HepG2 (cell line): ENCODE measurements around the gene NUP54. TPM values are rescaled to one million over a fixed set of nuclear protein-coding genes. Genes with fewer than 3 reads are reported as not detected.

ENCODE experiments used
- ARID3A ChIP-seq: IDR thresholded peaks from 2 replicates; pipeline ENCODE4 v1.6.1; 2012; ENCODE audit warnings: low read depth, low read length, improper control_type of control experiment
- ATF1 ChIP-seq: IDR thresholded peaks from 2 replicates; pipeline ENCODE4 v1.6.1; 2016; ENCODE audit warnings: mild to moderate bottlenecking, control low read depth
- CHD4 ChIP-seq: fragments of 200-600 bp; sonication (generic); IDR thresholded peaks from 2 replicates; pipeline ENCODE4 v1.7.0; 2017; ENCODE audit warnings: mild to moderate bottlenecking, low read length, borderline replicate concordance
- CSRNP1 ChIP-seq: sonication (generic); formaldehyde crosslinking; IDR thresholded peaks from 2 replicates; pipeline ENCODE4 v1.8.1; 2023; ENCODE audit warnings: mild to moderate bottlenecking, missing genetic modification reagents
- HMG20A ChIP-seq: IDR thresholded peaks from 2 replicates; pipeline ENCODE4 v1.6.1; 2016; ENCODE audit warnings: borderline replicate concordance
- NR3C1 ChIP-seq: sonication (generic); formaldehyde crosslinking; IDR thresholded peaks from 2 replicates; pipeline ENCODE4 v1.4.0; 2020; ENCODE audit warnings: missing genetic modification reagents
- ZHX1 ChIP-seq: sonication (generic); formaldehyde crosslinking; IDR thresholded peaks from 2 replicates; pipeline ENCODE4 v1.8.1; 2022; ENCODE audit warnings: low read depth, mild to moderate bottlenecking, missing genetic modification reagents
- ZNF326 ChIP-seq: sonication (generic); formaldehyde crosslinking; IDR thresholded peaks from 2 replicates; pipeline ENCODE4 v1.4.0; 2020; ENCODE audit warnings: missing genetic modification reagents, borderline replicate concordance
- polyA plus RNA-seq, 8 experiments: library from polyadenylated mRNA; depleted of rRNA in 3 of 8; stranded (reverse) in 7 of 8; unstranded in 1 of 8; fragments of >200 nt; fragmentation: Illumina TruSeq in 4 of 8; extraction: Trizol in 4 of 8; gene quantifications; 2 replicates each; pipeline versions ENCODE4 v1.2.1 to v1.2.3, GENCODE V29; 2011 to 2016; ENCODE audit warnings: low read depth in 4 of 8, missing spikeins in 1 of 8, mixed read lengths in 1 of 8; ENCODE audit not compliant: insufficient read depth in 1 of 8
- total RNA-seq, 5 experiments: library from RNA; depleted of rRNA; stranded (reverse); fragments of >200 nt; fragmentation: Illumina TruSeq; extraction: Trizol; gene quantifications; 2 replicates each; pipeline ENCODE4 v1.2.3, GENCODE V29; 2016; ENCODE audit warnings: low read depth in 1 of 5
- TF ChIP-seq, protein P1 (sequence below): sonication (generic); formaldehyde crosslinking; IDR thresholded peaks from 2 replicates; pipeline ENCODE4 v1.4.0; 2020; ENCODE audit warnings: mild to moderate bottlenecking, missing genetic modification reagents
- TF ChIP-seq, protein P2 (sequence below): fragments of 450-650 bp; IDR thresholded peaks from 2 replicates; pipeline ENCODE4 v1.6.1; 2016

Gene NUP54
- total and polyA plus RNA-seq, 2 of the 13 experiments (the other 11 are each of a cell fraction or from before 2014, with no cell fraction given), result 36.1 to 69.3 TPM

DNA sequence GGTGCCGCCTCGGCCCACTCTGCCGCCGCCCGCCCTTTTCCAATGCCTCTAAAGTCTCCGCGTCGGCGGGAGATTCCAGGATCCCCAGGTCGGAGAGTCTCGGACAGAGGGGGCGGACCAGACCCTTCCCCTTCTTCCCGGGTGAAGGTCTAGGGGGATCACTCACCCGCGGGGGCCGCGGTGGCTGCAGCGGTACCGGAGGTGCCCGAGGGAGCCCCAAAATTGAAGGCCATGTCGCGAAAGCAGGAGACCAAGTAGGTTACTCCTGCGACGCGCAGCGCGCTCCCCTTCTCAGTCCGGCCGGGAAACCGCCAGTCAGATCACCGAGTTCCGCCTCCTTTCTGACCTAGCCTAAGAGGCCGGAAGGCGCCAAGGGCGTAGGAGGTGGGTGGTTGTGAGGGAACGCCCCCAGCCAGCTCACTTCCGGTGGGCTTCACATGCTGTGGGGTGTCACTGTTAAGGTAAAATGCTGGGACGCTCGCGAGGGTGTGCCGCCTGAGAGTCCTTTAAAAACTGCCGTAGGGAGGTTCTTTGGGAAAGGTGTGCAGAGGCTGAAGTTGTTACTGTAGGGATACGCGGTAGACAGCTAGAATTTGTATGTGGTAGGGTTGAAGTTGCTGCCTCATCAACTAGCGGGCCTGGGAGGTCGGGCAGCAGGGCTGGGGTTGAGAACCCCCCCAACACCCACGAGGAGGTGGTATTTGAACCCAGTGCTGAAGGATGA lies at the start of gene NUP54 (continued):
- TF ChIP-seq, protein P1, sequence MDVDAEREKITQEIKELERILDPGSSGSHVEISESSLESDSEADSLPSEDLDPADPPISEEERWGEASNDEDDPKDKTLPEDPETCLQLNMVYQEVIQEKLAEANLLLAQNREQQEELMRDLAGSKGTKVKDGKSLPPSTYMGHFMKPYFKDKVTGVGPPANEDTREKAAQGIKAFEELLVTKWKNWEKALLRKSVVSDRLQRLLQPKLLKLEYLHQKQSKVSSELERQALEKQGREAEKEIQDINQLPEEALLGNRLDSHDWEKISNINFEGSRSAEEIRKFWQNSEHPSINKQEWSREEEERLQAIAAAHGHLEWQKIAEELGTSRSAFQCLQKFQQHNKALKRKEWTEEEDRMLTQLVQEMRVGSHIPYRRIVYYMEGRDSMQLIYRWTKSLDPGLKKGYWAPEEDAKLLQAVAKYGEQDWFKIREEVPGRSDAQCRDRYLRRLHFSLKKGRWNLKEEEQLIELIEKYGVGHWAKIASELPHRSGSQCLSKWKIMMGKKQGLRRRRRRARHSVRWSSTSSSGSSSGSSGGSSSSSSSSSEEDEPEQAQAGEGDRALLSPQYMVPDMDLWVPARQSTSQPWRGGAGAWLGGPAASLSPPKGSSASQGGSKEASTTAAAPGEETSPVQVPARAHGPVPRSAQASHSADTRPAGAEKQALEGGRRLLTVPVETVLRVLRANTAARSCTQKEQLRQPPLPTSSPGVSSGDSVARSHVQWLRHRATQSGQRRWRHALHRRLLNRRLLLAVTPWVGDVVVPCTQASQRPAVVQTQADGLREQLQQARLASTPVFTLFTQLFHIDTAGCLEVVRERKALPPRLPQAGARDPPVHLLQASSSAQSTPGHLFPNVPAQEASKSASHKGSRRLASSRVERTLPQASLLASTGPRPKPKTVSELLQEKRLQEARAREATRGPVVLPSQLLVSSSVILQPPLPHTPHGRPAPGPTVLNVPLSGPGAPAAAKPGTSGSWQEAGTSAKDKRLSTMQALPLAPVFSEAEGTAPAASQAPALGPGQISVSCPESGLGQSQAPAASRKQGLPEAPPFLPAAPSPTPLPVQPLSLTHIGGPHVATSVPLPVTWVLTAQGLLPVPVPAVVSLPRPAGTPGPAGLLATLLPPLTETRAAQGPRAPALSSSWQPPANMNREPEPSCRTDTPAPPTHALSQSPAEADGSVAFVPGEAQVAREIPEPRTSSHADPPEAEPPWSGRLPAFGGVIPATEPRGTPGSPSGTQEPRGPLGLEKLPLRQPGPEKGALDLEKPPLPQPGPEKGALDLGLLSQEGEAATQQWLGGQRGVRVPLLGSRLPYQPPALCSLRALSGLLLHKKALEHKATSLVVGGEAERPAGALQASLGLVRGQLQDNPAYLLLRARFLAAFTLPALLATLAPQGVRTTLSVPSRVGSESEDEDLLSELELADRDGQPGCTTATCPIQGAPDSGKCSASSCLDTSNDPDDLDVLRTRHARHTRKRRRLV (CRISPR knock-in tag), result peak; percentile 59; the same call in 1 of the 2 replicates
- TF ChIP-seq NR3C1 (CRISPR knock-in tag) (no peak), CHD4 (no peak), ATF1 (peak; percentile 85), ARID3A (no peak; the same call in 1 of the 2 replicates), HMG20A (CRISPR knock-in tag) (no peak; the same call in 1 of the 2 replicates), ZNF326 (CRISPR knock-in tag) (no peak), CSRNP1 (peak; percentile 94), ZHX1 (0 out of 2 replicates have a peak, but pooled peaks have one; percentile 58)
- TF ChIP-seq, protein P2, sequence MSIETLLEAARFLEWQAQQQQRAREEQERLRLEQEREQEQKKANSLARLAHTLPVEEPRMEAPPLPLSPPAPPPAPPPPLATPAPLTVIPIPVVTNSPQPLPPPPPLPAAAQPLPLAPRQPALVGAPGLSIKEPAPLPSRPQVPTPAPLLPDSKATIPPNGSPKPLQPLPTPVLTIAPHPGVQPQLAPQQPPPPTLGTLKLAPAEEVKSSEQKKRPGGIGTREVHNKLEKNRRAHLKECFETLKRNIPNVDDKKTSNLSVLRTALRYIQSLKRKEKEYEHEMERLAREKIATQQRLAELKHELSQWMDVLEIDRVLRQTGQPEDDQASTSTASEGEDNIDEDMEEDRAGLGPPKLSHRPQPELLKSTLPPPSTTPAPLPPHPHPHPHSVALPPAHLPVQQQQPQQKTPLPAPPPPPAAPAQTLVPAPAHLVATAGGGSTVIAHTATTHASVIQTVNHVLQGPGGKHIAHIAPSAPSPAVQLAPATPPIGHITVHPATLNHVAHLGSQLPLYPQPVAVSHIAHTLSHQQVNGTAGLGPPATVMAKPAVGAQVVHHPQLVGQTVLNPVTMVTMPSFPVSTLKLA, result peak; percentile 57
